ENCODE measurements around the gene GARIN5A. TPM values are rescaled to one million over a fixed set of nuclear protein-coding genes. Genes with fewer than 3 reads are reported as not detected.

GARIN5A gene
- polyA plus RNA-seq, 3 donors: 0.41 TPM; not detected in 2

DNA sequence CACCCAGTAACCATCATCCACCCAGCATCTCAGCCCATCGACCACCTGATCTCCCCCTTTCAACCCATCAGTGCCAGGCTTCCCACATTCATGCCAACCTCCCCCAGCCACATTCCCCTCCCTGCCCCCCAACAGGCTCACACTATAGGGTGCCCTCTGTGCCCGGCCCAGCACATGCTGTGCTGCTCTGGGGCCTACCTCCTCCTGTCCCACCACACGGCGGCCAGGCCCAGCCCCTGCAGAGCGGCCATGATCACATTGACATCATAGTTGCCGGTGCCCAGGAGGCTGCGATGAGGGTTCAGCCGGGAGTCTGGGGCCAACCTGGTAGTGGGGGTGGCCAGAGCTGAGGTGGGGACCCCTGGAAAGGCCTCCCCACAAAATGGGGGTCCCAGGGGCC is 30.7 kb upstream of the GARIN5A start:
- no peaks in the 10 kb centered on the region for H3K9me3 ChIP-seq (replicated peaks in 1 of 2; ENCODE audit: control insufficient read depth in 1 of 2, insufficient read depth in 1 of 2, low read length in 2 of 2)
- H3K79me2 ChIP-seq (ENCODE audit: insufficient read depth, low read length): peaks cover 4% of the 10 kb centered on the region
- no peak overlapping the region for H3K4me3 ChIP-seq (replicated peaks in 1 of 3; ENCODE audit: low read depth in 2 of 3, low read length in 3 of 3)
- no peak overlapping the region for H3K27ac ChIP-seq (ENCODE audit: low read depth in 1 of 2, low read length in 2 of 2)
- Mint-ChIP-seq H3K27me3 (ENCODE audit: low read depth in 3 of 3) (peaks cover 0 to 5% (median 0%) of the 10 kb centered on the region in 3 donors), H3K4me3 (no peak overlapping the region), H3K4me1 (peaks cover 15% of the 10 kb centered on the region), H3K36me3 (peaks cover 13% of the 10 kb centered on the region in 2 donors), H3K27ac (no peak overlapping the region), H3K9me3 (no peaks in the 10 kb centered on the region)
- H3K36me3 ChIP-seq (replicated peaks in 1 of 2; ENCODE audit: control insufficient read depth in 1 of 2, insufficient read depth in 2 of 2, low read length in 2 of 2): no peaks in the 10 kb centered on the region
- H2AFZ ChIP-seq (ENCODE audit: insufficient read depth, low read depth, low read length, poor library complexity, severe bottlenecking): no peak overlapping the region
- H3K4me2 ChIP-seq (replicated peaks; ENCODE audit: extremely low read depth, low read length, poor library complexity, severe bottlenecking): no peak overlapping the region
- 100% methylated on average over 4 of the region's 8 CpGs for WGBS (ENCODE audit: insufficient coverage)
- peaks cover 11 to 16% of the 10 kb centered on the region in 2 donors for H3K4me1 ChIP-seq (ENCODE audit: control insufficient read depth in 1 of 2, insufficient read depth in 2 of 2, low read length in 2 of 2)
- no peak overlapping the region for H3K9ac ChIP-seq (ENCODE audit: insufficient read depth, low read length, poor library complexity, severe bottlenecking)
- no peak for TF ChIP-seq CTCF (IDR thresholded peaks at IDR 0.05)
- DNase-seq: no peak
- no peaks in the 10 kb centered on the region for H4K20me1 ChIP-seq (ENCODE audit: insufficient read depth, low read length)
- H3K27me3 ChIP-seq (ENCODE audit: control insufficient read depth in 2 of 2, insufficient read depth in 2 of 2, low read length in 2 of 2): no peaks in the 10 kb centered on the region
- intact Hi-C loops (cut with micrococcal nuclease): no loop called here

- Mint-ChIP-seq H3K27me3 (ENCODE audit: low read depth in 3 of 3) (peaks cover 0 to 5% (median 2%) of the 10 kb centered on the region in 3 donors), H3K9me3 (no peaks in the 10 kb centered on the region), H3K36me3 (peaks cover 13% of the 10 kb centered on the region in 2 donors), H3K4me1 (peaks cover 13% of the 10 kb centered on the region), H3K27ac (no peak overlapping the region), H3K4me3 (no peak overlapping the region)
- H3K27ac ChIP-seq (ENCODE audit: low read depth in 1 of 2, low read length in 2 of 2): no peak overlapping the region
- no peaks in the 10 kb centered on the region for H3K36me3 ChIP-seq (replicated peaks in 1 of 2; ENCODE audit: control insufficient read depth in 1 of 2, insufficient read depth in 2 of 2, low read length in 2 of 2)
- DNase-seq: no peak
- no peak overlapping the region for H3K4me3 ChIP-seq (replicated peaks in 1 of 3; ENCODE audit: low read depth in 2 of 3, low read length in 3 of 3)
- 97% methylated on average over 5 of the region's 10 CpGs for WGBS (ENCODE audit: insufficient coverage)
- no peak overlapping the region for H3K9ac ChIP-seq (ENCODE audit: insufficient read depth, low read length, poor library complexity, severe bottlenecking)
- no peaks in the 10 kb centered on the region for H3K27me3 ChIP-seq (ENCODE audit: control insufficient read depth in 2 of 2, insufficient read depth in 2 of 2, low read length in 2 of 2)
- H4K20me1 ChIP-seq (ENCODE audit: insufficient read depth, low read length): no peaks in the 10 kb centered on the region
- H2AFZ ChIP-seq (ENCODE audit: insufficient read depth, low read depth, low read length, poor library complexity, severe bottlenecking): no peak overlapping the region
- intact Hi-C loops (cut with micrococcal nuclease): no loop called here
- no peak for TF ChIP-seq CTCF (IDR thresholded peaks at IDR 0.05)
- H3K4me1 ChIP-seq (ENCODE audit: control insufficient read depth in 1 of 2, insufficient read depth in 2 of 2, low read length in 2 of 2): peaks cover 10 to 14% of the 10 kb centered on the region in 2 donors
- no peaks in the 10 kb centered on the region for H3K9me3 ChIP-seq (replicated peaks in 1 of 2; ENCODE audit: control insufficient read depth in 1 of 2, insufficient read depth in 1 of 2, low read length in 2 of 2)
- H3K79me2 ChIP-seq (ENCODE audit: insufficient read depth, low read length): peaks cover 4% of the 10 kb centered on the region
- no peak overlapping the region for H3K4me2 ChIP-seq (replicated peaks; ENCODE audit: extremely low read depth, low read length, poor library complexity, severe bottlenecking)
Measured at GRCh38 chr19:50506700-50507099, 30.1 kb upstream of the GARIN5A start.

All from CD14-positive monocyte (primary cell).